Testis (tissue), 2 donors: ENCODE results near the gene STAT6.

Source experiments
- CTCF ChIP-seq, 3 experiments: fragments of 450-650 bp in 2 of 3; fragments of 200-600 bp in 1 of 3; sonication (generic) in 1 of 3; IDR thresholded peaks; one replicate each; pipeline ENCODE4 v1.5.1; 2016 to 2019; ENCODE audit warnings: antibody characterized with exemption in 3 of 3, mild to moderate bottlenecking in 2 of 3, moderate library complexity in 1 of 3
- POLR2A ChIP-seq: fragments of 450-650 bp; IDR thresholded peaks from one replicate; pipeline ENCODE4 v1.6.1; 2017; ENCODE audit warnings: antibody characterized with exemption, mild to moderate bottlenecking, moderate library complexity

GRCh38 chr12:57109207-57110103 is 1.7 kb downstream of the STAT6 start:
- no peak for TF ChIP-seq POLR2A
- no peak for TF ChIP-seq CTCF (IDR thresholded peaks at IDR 0.05)
